Osteoblast (primary cell): ENCODE data around the gene IL17RD. TPM values are rescaled to one million over a fixed set of nuclear protein-coding genes. Genes with fewer than 3 reads are reported as not detected.

Experiments used
- DNase-seq: peaks from one replicate; pipeline ENCODE4 v3.0.0; 2011; ENCODE audit warnings: low spot score, mixed read lengths; ENCODE audit not compliant: insufficient read length; ENCODE audit errors: missing footprints
- H2AFZ ChIP-seq: 2 replicates; pipeline ENCODE4 v1.6.0; 2011; ENCODE audit warnings: mild to moderate bottlenecking, low read length
- H3K27ac ChIP-seq: 2 replicates; pipeline ENCODE4 v1.5.1; 2011; ENCODE audit warnings: mild to moderate bottlenecking, low read depth, low read length, moderate library complexity
- H3K27me3 ChIP-seq: 2 replicates; pipeline ENCODE4 v1.6.0; 2012; ENCODE audit warnings: mild to moderate bottlenecking, control low read depth, inconsistent platforms, low read length, moderate library complexity; ENCODE audit not compliant: insufficient read depth
- H3K36me3 ChIP-seq: 2 replicates; pipeline ENCODE4 v1.5.1; 2011; ENCODE audit warnings: mild to moderate bottlenecking, low read length, control low read depth, moderate library complexity; ENCODE audit not compliant: insufficient read depth
- H3K4me1 ChIP-seq: 2 replicates; pipeline ENCODE4 v1.5.1; 2011; ENCODE audit warnings: mild to moderate bottlenecking, low read length, control low read depth, moderate library complexity; ENCODE audit not compliant: insufficient read depth
- H3K4me2 ChIP-seq: 2 replicates; pipeline ENCODE4 v1.6.0; 2011; ENCODE audit warnings: mild to moderate bottlenecking, low read length; ENCODE audit not compliant: insufficient read depth
- H3K4me3 ChIP-seq: fragments of 200-600 bp; sonication (generic); 3 replicates; pipeline ENCODE4 v1.5.1; 2012; ENCODE audit warnings: mild to moderate bottlenecking, low read length, inconsistent platforms; ENCODE audit not compliant: insufficient read depth
- H3K79me2 ChIP-seq: 2 replicates; pipeline ENCODE4 v1.6.0; 2012; ENCODE audit warnings: mild to moderate bottlenecking, low read length, control low read depth, inconsistent platforms; ENCODE audit not compliant: insufficient read depth
- H3K9me3 ChIP-seq: 2 replicates; pipeline ENCODE4 v1.5.1; 2011; ENCODE audit warnings: low read depth, low read length, control low read depth
- H4K20me1 ChIP-seq: 2 replicates; pipeline ENCODE4 v1.6.0; 2012; ENCODE audit warnings: mild to moderate bottlenecking, low read length, control low read depth; ENCODE audit not compliant: insufficient read depth
- total RNA-seq: library from RNA; depleted of rRNA; stranded (reverse); fragments of >200 nt; gene quantifications from 2 replicates; pipeline ENCODE4 v1.2.3, GENCODE V29; 2012
- TF ChIP-seq, protein P1 (sequence below): IDR thresholded peaks from 2 replicates; pipeline ENCODE4 v1.5.1; 2011; ENCODE audit warnings: mild to moderate bottlenecking, low read depth, low read length, moderate library complexity; ENCODE audit errors: extremely low read depth

The IL17RD gene
- total RNA-seq, 1 donor: 2.2 TPM

DNA sequence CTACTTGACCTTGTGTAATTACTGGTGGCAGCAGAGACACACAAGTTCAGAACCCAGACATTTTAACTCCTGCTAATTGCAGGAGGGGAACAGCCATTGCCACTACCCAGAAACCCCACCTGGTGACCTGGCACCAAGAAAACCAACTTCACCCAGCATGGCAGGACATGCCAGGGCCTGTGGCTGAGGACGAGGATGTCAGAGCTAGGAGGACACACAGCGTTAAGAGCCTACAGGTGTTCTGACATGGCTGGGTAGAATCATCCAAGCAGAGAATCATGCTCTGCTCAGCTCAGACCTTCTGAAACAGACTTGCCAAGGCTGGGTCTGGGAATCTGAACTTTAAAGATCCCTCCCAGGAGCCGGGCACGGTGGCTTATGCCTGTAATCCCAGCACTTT lies 116.4 kb downstream of the IL17RD start:
- Histone ChIP-seq H3K27me3 (peaks cover 7% of the 10 kb centered on the region), H3K4me1 (no peaks in the 10 kb centered on the region), H3K27ac (no peak overlapping the region), H3K36me3 (no peaks in the 10 kb centered on the region), H3K4me2 (no peak overlapping the region), H3K4me3 (no peak overlapping the region), H3K9me3 (no peaks in the 10 kb centered on the region), H3K79me2 (no peaks in the 10 kb centered on the region), H4K20me1 (no peaks in the 10 kb centered on the region), H2AFZ (no peak overlapping the region)
- no peak for DNase-seq
- TF ChIP-seq, protein P1, sequence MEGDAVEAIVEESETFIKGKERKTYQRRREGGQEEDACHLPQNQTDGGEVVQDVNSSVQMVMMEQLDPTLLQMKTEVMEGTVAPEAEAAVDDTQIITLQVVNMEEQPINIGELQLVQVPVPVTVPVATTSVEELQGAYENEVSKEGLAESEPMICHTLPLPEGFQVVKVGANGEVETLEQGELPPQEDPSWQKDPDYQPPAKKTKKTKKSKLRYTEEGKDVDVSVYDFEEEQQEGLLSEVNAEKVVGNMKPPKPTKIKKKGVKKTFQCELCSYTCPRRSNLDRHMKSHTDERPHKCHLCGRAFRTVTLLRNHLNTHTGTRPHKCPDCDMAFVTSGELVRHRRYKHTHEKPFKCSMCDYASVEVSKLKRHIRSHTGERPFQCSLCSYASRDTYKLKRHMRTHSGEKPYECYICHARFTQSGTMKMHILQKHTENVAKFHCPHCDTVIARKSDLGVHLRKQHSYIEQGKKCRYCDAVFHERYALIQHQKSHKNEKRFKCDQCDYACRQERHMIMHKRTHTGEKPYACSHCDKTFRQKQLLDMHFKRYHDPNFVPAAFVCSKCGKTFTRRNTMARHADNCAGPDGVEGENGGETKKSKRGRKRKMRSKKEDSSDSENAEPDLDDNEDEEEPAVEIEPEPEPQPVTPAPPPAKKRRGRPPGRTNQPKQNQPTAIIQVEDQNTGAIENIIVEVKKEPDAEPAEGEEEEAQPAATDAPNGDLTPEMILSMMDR: no peak

DNA sequence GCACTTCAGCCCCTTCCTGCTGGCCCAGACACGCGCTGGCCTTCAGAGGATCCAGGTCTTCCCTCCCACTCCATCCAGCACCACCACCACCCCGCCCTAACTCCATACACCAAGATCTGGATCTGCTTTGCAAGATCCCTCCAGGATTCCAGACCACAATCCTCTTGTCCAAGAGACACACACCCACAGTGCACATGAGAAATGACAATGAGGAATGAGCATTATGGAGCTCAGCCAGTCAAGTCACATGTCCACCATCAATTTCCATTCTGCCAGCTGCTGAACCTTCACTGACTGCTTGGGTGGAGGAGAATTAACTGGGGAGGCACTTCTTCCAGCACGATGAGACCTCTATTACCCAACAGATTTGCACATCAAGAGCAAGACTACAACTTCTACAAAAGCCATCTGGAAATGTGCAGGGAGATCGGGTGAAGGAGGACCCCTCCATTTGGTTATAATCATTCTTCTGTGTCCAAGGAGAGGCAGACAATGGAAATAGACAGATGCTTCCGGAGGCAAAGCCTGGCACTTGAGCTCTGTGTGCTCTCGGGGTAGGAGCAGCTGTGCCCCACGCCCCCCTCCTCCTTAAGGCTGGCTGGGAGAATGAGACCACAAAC lies 117.0 kb downstream of the IL17RD start:
- Histone ChIP-seq H3K36me3 (no peaks in the 10 kb centered on the region), H3K9me3 (no peaks in the 10 kb centered on the region), H3K4me3 (no peak overlapping the region), H3K79me2 (no peaks in the 10 kb centered on the region), H3K4me1 (no peaks in the 10 kb centered on the region), H3K27ac (no peak overlapping the region), H3K4me2 (no peak overlapping the region), H4K20me1 (no peaks in the 10 kb centered on the region), H2AFZ (no peak overlapping the region), H3K27me3 (peaks cover 7% of the 10 kb centered on the region)
- TF ChIP-seq, protein P1: no peak
- no peak for DNase-seq

- Histone ChIP-seq H2AFZ (no peak overlapping the region), H3K79me2 (no peaks in the 10 kb centered on the region), H3K27me3 (peaks cover 7% of the 10 kb centered on the region), H3K4me1 (no peaks in the 10 kb centered on the region), H4K20me1 (no peaks in the 10 kb centered on the region), H3K9me3 (no peaks in the 10 kb centered on the region), H3K36me3 (no peaks in the 10 kb centered on the region), H3K4me2 (no peak overlapping the region), H3K27ac (no peak overlapping the region), H3K4me3 (no peak overlapping the region)
- TF ChIP-seq, protein P1: no peak
- no peak for DNase-seq
These were observed 118.9 kb downstream of the IL17RD start for GRCh38 chr3:57046101-57046765.

DNA sequence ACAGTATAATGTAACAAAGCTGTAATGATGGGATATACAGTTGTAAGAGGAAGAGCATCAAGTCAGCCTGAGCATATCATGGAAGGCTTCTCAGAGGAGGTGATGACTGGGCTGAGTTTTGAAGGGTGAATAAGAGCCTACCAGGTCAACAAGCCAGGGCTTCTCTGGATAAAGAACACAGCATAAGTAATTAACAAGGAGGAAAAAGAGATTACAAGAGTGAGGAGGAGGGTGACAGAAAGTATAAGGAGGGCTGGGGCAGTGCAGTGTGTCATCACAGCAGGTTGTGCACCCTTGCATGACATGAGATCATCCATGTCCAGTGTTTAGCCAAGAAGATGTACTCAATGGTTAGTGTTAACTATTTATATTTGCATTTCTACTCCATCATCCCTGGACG lies 121.6 kb downstream of the IL17RD start:
- TF ChIP-seq, protein P1: no peak
- Histone ChIP-seq H3K36me3 (no peaks in the 10 kb centered on the region), H3K4me3 (no peak overlapping the region), H3K4me2 (no peak overlapping the region), H3K4me1 (no peaks in the 10 kb centered on the region), H4K20me1 (no peaks in the 10 kb centered on the region), H3K27ac (no peak overlapping the region), H3K79me2 (no peaks in the 10 kb centered on the region), H3K9me3 (no peaks in the 10 kb centered on the region), H3K27me3 (peaks cover 9% of the 10 kb centered on the region), H2AFZ (no peak overlapping the region)
- DNase-seq: no peak
